Stimulated activated CD4-positive, alpha-beta T cell treated with anti-CD3 and anti-CD28 coated beads, TNF-alpha, amount 100 ng/mL, for 4 hours (primary cell): ENCODE data around the gene CD180.
"Not testable (repeated sequence)": the region's sequence is repeated elsewhere in the genome, so short reads cannot be mapped to it uniquely, and the experiment has no call there.

Source experiments
- DNase-seq, 3 experiments: peaks; one replicate each; pipeline ENCODE4 v3.0.0-alpha.2; 2020; ENCODE audit warnings: low read depth in 3 of 3

The CD180 gene

GRCh38 chr5:67188274-67189078 lies 8.1 kb downstream of the CD180 start:
- DNase-seq, result no peak

- no peak for DNase-seq
Observed at GRCh38 chr5:67187006-67187715, 9.4 kb downstream of the CD180 start.

- DNase-seq, result no peak
Observed at GRCh38 chr5:67183859-67184258, 12.7 kb downstream of the CD180 start.

GRCh38 chr5:67182301-67182790 lies 14.3 kb downstream of the CD180 start:
- DNase-seq, result no peak

- DNase-seq, result no peak
Observed at GRCh38 chr5:67181648-67182221, 14.9 kb downstream of the CD180 start.

GRCh38 chr5:67179697-67180361 lies 16.8 kb downstream of the CD180 start:
- DNase-seq, result no peak

GRCh38 chr5:67178966-67179365 lies 17.6 kb downstream of the CD180 start:
- no peak for DNase-seq

- DNase-seq, result no peak
Observed at GRCh38 chr5:67178085-67178484, 18.5 kb downstream of the CD180 start.

GRCh38 chr5:67176936-67177335 lies 19.7 kb downstream of the CD180 start:
- DNase-seq, result no peak

- DNase-seq, result no peak
Observed at GRCh38 chr5:67173959-67174358, 22.6 kb downstream of the CD180 start.

GRCh38 chr5:67173351-67173750 lies 23.2 kb downstream of the CD180 start:
- DNase-seq, result not testable (repeated sequence)

- DNase-seq, result no peak
Observed at GRCh38 chr5:67170767-67171166, 25.8 kb downstream of the CD180 start.

GRCh38 chr5:67168069-67168468 lies 28.5 kb downstream of the CD180 start:
- no peak for DNase-seq

GRCh38 chr5:67166460-67167285 lies 29.9 kb downstream of the CD180 start:
- peak; percentile 27 to 50 (median 29) for DNase-seq

GRCh38 chr5:67165526-67166459 lies 30.8 kb downstream of the CD180 start:
- peak; percentile 57 to 63 (median 61) for DNase-seq

- no peak for DNase-seq
Observed at GRCh38 chr5:67164856-67165525, 31.6 kb downstream of the CD180 start.

- no peak for DNase-seq
Observed at GRCh38 chr5:67163863-67164595, 32.6 kb downstream of the CD180 start.

- DNase-seq, result no peak
Observed at GRCh38 chr5:67163231-67163756, 33.3 kb downstream of the CD180 start.

GRCh38 chr5:67161767-67162166 lies 34.8 kb downstream of the CD180 start:
- DNase-seq, result no peak
